ENCODE measurements around the gene PHACTR3.

The PHACTR3 gene

GRCh38 chr20:59673288-59673997 is 69.1 kb downstream of the PHACTR3 start:
- no peak for DNase-seq

- no peak for DNase-seq
Observed at GRCh38 chr20:59673998-59674445, 69.7 kb downstream of the PHACTR3 start.

GRCh38 chr20:59676126-59676850 is 71.9 kb downstream of the PHACTR3 start:
- no peak for DNase-seq

GRCh38 chr20:59676851-59677182 is 72.5 kb downstream of the PHACTR3 start:
- no peak for DNase-seq

GRCh38 chr20:59677586-59677985 is 73.2 kb downstream of the PHACTR3 start:
- no peak for DNase-seq

- no peak for DNase-seq
Observed at GRCh38 chr20:59678288-59678687, 73.9 kb downstream of the PHACTR3 start.

- DNase-seq: no peak
Observed at GRCh38 chr20:59678951-59679350, 74.6 kb downstream of the PHACTR3 start.

GRCh38 chr20:59680148-59680650 is 75.9 kb downstream of the PHACTR3 start:
- no peak for DNase-seq

- no peak for DNase-seq
Observed at GRCh38 chr20:59680852-59681251, 76.5 kb downstream of the PHACTR3 start.

- DNase-seq: no peak
Observed at GRCh38 chr20:59682603-59683002, 78.3 kb downstream of the PHACTR3 start.

GRCh38 chr20:59683181-59683580 is 78.8 kb downstream of the PHACTR3 start:
- DNase-seq: no peak

- no peak for DNase-seq
Observed at GRCh38 chr20:59684685-59685242, 80.4 kb downstream of the PHACTR3 start.

GRCh38 chr20:59686404-59687346 is 82.3 kb downstream of the PHACTR3 start:
- DNase-seq: no peak

- no peak for DNase-seq
Observed at GRCh38 chr20:59688356-59688755, 84.0 kb downstream of the PHACTR3 start.

- DNase-seq: no peak
Observed at GRCh38 chr20:59688999-59689398, 84.7 kb downstream of the PHACTR3 start.

GRCh38 chr20:59690101-59690500 is 85.8 kb downstream of the PHACTR3 start:
- DNase-seq: no peak

- DNase-seq: no peak
Observed at GRCh38 chr20:59690976-59691375, 86.6 kb downstream of the PHACTR3 start.

GRCh38 chr20:59692139-59692538 is 87.8 kb downstream of the PHACTR3 start:
- no peak for DNase-seq

GRCh38 chr20:59693587-59693986 is 89.2 kb downstream of the PHACTR3 start:
- DNase-seq: no peak

GRCh38 chr20:59696476-59696875 is 92.1 kb downstream of the PHACTR3 start:
- DNase-seq: no peak

- DNase-seq: no peak
Observed at GRCh38 chr20:59697068-59697467, 92.7 kb downstream of the PHACTR3 start.

- no peak for DNase-seq
Observed at GRCh38 chr20:59698598-59698997, 94.3 kb downstream of the PHACTR3 start.

GRCh38 chr20:59701236-59701635 is 96.9 kb downstream of the PHACTR3 start:
- DNase-seq: no peak
